Left renal pelvis (tissue), 4 donors: Measurements from ENCODE around the gene CDKN2B-AS1. TPM values are rescaled to one million over a fixed set of nuclear protein-coding genes. Genes with fewer than 3 reads are reported as not detected.

Source experiments
- DNase-seq, 4 donors: peaks; one replicate each; pipeline ENCODE4 v3.0.0-alpha.2; 2013; ENCODE audit warnings: low read depth in 4 of 4, low spot score in 3 of 4
- polyA plus RNA-seq, 4 donors: library from polyadenylated mRNA; unstranded; fragments of 120-200 nt; gene quantifications; one replicate each; pipeline ENCODE4 v1.2.1, GENCODE V29; 2013; ENCODE audit not compliant: insufficient read length in 4 of 4

The CDKN2B-AS1 gene
- polyA plus RNA-seq, 4 donors: 0.72 TPM; not detected in 3

DNA sequence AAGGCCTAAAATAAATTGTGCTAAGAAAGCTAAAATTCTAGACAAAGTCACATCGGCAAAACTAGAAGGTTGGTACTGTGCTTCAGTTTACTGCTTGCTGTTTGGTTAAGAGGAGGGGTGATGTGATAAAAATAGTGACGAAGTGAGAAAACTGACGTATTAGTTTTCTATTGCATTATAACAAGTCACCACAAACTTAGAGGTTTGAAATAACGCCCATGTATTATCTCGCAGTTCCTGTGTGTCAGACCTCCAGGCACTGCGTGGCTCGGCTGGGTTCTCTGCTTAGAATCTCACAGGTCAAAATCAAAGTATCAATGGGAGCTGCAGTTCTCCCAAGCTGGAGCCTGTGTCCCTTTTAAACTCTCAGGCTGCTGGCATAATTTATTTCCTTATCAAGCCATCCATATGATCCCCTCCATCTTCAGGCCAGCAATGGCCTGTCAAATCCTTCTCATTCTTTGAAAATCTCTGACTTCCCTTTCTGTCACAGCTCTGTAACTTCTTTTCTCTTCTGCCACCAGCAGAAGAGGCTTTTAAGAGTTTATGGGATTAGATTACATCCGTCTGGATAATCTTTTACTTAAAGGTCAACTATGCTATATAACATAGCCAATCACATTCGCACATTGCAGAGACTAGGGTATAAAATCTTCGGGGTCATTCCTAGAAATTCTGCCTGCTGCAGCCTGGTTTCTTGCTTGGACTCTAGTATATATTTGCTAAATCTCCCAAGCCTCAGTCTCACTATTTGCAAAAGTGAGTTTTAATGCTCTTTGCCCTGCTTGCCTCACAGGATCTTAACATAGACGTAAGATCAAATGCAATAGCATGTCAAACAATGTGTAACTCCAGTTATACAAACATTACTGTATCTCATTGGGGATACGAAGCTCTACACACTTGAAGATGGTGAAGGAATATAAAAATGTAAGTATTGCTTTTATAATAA is 118.6 kb downstream of the CDKN2B-AS1 start:
- no peak for DNase-seq

DNA sequence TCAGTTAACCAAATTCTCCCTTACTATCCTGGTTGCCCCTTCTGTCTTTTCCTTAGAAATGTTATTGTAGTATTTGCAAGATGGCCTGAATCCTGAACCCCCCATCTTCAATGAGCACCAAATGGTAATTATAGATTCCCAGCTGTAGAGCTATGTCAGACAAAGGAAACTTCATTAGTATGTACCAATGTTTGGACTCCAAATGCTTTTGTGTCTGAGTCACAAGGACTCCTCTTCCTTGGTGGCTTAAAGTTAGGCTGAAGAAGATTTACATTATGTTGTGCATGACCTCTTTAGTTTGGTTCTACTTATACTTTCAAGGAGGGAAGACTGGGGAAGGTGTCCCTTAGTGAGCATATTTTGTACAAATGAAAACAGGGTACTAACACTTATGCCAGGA is 120.4 kb downstream of the CDKN2B-AS1 start:
- DNase-seq: no peak

DNA sequence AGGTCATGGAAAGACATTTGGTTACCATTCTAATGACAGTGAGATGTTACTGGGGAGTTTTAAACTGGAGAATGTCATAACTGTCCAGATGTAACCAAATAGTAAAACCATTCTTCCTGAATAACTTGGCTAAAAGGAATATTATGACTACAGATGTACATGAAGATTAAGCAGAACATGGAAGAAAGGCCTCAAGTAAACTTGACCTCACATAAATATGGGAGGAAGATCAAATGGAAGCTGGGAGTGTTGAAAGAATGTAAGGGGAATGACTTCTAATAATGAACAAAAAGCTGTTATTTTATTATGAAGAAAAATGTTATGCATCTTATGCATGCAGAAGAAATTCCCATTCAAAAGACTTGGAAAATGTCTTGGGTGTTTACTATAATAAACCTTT is 122.2 kb downstream of the CDKN2B-AS1 start:
- no peak for DNase-seq

DNA sequence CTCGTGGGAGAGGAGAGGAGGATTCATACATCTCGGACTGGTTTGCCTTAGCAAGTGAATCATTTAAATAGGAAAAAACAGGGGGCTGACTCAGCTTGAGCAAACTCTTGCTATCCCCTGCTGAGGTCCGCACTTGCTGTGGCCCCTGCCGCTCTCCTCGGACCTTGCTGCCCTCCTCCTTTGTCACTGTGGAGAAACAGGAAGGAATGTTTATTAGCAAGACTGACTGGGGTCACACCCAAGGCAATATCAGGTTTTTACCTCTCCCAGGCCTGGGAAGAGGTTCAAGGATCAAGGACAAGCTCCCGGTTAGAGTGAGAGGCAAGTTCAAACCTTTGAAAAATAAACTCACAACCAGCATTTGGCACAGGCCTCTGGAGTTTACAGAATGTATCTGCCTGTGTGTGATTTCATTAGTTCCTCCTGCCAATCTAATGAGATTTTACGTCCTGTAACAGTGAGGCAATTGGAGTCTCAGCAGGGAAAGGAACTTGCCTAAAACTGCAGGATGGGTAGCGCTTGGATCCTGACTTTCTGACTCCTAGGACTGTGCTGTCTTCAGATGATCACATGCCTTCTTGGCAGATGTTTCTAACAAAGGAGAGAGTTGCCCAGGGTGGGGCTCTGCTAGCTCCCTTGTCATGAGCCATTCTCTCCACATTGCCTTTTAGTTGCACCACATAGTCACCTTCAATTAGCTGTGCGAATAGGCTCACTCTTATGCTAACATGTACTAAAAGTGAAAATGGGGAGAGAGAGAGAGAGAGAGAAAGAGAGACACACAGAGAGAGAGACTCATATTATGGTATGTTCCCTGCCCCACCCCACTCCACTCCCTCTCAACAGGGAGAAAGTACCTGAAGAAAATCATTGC is 123.2 kb downstream of the CDKN2B-AS1 start:
- no peak for DNase-seq

DNA sequence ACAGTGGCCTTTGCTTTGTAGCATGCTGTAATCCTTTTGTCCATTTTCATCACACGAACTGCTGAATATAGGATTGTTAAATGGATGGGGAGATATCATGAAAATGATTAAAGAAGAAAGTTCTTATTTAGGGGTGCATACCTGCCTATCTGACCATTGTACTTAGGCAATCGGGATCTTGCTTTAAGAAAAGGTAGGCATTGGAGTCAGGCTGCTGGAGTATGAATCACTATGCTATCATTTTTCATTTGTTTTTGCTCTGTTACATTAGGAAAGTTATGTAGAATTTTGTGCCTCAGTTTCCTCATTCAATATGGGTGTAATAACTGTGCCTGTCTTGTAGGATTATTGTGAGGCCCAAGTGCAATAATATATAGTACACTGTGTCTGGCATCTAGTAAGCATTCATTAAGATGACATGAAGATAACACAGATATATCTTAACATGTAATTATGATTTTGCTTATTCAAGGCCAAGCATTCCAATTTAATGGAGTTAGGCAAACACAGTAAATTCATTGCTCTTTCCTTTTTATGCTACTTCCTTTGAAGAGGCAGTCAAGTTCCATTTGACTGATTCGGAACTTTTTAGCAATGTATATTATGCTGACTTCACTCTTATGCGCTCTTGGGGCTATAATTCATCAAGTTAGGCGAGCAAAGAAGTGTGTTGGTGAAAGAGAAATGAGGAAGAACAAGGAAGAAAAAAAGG is 124.4 kb downstream of the CDKN2B-AS1 start:
- no peak for DNase-seq

DNA sequence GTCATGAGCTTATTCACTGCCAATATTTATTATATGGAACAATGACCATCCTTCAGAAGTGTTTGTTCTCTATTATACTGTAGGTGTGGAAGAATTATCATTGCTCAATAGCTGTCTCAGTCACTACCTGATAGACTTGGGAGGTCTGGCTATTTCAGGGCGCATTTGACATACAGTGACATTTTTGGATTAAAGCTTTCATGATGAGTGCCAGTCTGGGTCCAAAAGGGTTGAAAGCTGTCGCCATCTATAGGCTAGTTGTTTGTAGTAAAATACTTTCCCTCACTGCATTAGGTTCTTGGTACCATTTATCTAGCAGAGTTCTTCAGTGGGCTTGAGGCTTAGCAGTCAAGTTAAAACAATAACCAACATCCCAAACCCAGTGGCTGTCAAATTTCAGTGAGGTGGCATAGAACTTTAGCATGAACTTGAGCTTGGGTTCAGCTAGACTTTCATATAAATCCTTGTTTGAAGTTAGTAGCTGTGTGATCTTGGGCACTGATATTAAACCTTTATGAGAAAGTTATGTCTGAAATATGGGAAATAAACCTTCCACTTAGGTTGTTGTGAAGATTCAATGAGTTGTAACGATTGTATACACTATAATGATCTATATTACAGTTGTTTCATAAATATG is 125.0 kb downstream of the CDKN2B-AS1 start:
- no peak for DNase-seq

DNA sequence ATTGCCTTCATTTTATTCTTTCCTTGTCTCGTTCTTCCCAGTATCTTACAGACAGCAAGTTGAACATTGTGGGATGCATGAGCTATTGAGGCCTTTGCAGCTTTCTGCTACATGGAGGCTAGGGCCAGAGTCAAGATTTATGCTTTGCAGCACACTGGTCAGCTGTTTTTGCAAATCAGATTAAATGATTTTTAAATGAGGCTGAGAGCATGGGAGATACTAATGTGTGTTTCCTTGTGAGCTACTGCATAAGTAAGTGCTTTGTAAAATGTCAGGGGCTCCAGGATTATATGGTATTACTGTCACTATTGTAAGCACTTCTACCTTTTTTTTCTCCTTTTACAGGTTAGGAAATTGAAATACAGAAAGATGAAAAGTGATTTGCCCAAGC is 125.6 kb downstream of the CDKN2B-AS1 start:
- no peak for DNase-seq

DNA sequence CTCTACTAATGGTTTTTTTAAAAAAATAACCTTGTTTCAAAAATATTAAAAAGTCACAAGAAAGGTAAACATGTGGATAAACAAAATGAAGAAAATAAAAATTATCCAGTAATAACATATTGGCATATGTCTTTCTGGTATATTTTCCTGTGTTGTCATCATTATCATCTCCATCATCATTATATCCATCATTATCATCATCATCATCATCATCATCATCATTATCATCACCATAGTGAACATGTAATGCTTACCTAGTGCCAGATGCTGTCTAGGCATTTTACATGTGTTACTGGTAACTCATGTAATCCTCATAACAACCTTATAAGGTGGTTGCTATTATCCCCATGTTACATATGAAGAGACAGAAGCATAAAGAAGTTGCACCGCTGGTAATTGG is 126.0 kb downstream of the CDKN2B-AS1 start:
- no peak for DNase-seq

DNA sequence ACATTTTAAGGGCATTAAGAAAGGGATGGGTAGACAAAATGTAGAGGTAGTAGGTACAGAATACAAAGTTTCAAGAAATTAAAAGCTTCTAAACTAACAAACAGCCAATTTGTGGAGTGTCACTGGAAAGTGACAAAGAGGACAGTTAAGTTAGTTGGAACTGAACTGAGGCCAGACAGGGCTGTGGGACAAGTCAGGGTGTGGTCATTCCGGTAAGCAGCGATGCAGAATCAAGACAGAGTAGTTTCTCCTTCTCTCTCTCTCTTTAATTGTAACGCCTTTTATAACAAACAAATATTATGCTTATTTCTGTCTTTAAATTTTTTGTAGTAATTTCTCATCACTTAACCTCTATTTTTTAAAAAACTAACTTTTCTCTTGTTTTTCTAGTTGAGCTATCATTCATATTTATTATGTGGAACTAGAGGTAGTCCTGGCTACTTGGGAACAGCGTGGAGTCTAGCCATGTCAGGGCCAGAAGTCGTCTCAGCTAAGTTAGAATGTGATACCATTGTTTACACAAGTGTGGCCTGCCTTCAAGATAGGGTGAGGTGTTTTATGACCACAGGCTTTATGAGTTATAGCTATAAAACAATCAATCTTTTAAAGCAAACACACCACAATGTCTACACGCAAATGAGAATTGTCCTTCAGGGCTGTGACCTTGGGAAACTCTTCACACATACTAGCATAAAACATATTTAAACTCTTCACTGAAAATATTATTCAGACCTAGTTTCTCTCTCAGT is 129.8 kb downstream of the CDKN2B-AS1 start:
- DNase-seq: no peak

DNA sequence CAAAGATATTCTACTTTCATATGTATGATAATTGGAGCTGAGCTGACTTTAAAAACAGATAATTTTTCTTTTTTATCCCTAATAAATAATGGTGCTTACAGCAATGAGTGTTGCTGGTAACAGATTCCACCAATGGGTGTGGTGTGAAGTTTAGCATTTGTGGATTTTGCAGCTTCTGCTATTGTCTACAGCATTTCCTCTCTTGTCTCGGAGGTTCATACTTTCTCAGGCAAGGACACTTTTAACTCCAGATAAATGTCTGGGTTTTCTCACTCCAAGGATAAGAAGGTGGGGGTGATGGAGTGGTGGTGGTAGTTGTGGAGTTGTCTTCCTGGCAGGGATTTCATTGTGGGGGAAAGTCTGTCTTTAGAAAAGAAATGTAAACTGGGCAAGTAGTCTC is 134.5 kb downstream of the CDKN2B-AS1 start:
- no peak for DNase-seq

DNA sequence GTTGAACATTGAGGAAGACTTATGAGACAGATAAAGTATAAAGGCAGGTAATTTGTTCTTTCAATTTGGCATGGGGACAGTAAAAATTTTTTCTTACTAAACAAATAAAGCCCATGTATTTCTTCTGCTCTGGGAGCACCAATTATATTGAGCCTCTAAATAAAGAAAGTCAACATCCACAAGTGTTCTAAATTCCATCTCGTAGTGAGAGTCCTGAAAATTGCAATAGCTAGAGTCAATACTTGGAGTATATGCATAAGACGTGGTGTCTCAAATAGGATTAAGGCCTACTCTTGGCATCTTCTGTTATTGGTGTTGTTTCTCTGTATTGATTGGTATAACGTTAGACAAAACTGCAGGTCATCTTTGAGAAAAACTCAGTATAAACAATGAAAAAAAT is 135.0 kb downstream of the CDKN2B-AS1 start:
- DNase-seq: no peak

DNA sequence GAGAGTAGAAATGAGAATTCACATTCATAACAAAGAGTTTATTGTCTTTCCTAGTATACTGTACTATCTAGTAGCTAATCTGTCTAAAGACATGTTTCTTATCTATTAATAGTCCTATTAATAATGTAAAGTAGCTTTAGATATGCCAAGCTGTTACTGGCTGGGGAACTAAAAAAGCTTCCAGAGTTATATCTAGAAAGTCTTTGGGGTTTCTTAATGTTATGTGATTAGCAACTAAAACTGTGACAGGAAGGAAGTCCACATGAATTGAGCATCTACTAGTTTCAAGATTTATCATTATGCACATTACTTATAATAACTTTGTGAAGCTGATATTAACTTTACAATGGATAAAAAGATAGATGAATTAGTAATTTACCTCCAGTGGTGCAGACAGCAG is 137.2 kb downstream of the CDKN2B-AS1 start:
- no peak for DNase-seq

DNA sequence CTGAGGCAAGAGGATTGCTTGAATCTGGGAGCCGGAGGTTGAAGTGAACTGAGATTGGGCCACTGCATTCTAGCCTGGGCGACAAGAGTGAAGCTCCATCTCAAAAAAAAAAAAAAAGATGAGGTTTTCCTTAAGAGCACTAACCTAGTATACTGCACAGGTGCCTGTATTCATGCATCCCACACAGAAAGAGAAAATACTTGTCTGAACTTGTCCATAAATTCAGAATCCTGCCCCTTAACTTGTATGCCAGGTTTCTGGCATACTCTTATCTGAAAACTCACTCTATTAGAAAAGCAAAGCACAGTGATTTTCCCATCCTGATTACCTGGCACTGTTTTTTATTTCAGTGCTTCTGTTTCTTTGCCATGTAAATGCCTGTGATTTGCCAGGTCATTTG is 139.8 kb downstream of the CDKN2B-AS1 start:
- DNase-seq: no peak

DNA sequence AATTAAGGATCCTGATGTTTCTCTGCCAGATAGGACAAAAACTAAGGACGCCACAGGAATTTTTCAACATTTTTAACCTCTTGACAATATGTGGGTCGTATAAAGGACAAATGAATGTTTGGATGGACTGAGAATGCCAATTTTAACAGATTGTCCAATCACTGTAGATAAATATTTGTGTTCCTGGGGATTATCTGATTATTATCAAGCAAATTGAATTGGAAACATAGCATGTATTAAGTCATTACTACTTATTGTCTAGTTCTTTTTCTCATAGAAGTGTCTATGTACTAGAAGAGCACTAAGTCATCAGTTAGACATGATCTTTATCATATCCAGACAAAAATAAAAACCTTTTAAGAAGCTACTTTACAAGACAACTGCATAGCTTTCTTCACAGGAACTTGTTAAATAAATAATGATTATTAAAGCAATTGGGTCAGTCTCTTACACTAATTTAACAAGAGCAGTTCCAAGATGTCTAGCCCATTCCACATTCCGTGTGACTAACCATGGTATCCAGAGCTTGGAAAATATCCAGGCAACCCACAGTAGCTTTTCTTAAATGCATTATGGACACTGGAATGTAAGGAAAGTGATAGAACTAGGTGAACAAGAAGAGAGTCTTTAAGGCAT is 142.0 kb downstream of the CDKN2B-AS1 start:
- no peak for DNase-seq

DNA sequence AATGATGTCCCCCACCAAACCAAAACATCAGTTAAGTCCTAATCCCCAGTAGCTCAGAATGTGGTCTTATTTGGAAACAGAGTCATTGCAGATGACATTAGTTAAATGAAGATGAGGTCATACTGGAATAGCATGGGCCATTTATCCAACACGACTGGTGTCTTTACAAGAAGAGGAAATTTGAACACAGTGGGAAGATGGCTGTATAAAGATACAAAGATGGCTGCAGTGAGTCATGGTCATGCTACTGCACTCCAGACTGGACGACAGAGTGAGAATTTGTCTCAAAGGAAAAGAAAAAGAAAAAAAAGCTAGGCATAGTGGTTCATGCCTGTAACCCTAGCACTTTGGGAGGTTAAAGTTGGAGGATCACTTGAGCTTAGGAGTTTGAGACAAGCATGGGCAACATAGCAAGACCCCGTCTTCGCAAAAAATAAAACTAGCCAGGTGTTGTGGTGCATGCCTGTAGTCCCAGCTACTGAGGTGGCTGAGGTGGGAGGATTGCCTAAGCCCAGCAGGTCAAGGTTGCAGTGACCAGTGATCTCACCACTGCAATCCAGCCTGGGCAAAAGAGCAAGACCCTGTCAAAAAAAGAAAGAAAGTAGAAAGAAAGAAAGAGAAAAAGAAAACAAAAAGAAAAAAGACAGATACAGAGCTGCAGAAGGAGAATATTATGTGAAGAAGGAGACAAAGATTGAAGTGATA is 144.5 kb downstream of the CDKN2B-AS1 start:
- DNase-seq: no peak

DNA sequence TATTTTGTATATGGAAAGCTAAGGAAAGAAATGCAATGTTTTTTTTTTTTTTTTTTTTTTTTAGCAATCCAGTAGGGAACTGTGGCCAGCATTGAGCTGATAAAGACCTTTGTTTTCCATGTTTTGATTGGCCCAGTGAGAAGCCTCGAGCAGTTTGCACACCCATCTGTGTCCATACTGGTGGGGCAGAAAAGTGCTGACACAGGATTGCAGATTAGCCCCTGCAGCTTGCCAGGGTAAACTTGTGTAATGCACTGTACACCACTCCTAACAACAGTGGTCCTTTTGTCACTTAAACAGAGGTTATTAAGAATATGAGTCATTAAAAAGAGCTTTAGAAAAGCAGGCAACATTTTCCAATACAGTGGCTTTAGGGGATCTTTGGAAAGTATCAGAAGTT is 147.3 kb downstream of the CDKN2B-AS1 start:
- DNase-seq: no peak

DNA sequence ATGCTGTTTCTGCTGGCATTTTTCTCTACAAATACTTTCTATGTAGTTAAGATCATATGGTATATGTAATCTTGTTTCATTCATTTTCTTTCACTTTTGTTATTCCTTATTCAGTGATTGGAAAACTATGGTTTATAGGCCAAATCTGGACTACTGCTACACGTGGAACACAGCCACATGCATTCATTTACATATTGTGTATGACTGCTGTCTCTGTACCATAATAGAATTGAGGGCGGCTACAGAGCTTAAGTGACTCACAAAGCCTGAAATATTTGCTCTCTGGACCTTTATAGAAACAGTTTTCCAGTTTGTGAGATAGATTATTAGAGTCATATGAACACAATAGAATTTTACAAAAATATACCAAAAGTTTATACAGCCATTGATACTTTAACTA is 148.1 kb downstream of the CDKN2B-AS1 start:
- no peak for DNase-seq

DNA sequence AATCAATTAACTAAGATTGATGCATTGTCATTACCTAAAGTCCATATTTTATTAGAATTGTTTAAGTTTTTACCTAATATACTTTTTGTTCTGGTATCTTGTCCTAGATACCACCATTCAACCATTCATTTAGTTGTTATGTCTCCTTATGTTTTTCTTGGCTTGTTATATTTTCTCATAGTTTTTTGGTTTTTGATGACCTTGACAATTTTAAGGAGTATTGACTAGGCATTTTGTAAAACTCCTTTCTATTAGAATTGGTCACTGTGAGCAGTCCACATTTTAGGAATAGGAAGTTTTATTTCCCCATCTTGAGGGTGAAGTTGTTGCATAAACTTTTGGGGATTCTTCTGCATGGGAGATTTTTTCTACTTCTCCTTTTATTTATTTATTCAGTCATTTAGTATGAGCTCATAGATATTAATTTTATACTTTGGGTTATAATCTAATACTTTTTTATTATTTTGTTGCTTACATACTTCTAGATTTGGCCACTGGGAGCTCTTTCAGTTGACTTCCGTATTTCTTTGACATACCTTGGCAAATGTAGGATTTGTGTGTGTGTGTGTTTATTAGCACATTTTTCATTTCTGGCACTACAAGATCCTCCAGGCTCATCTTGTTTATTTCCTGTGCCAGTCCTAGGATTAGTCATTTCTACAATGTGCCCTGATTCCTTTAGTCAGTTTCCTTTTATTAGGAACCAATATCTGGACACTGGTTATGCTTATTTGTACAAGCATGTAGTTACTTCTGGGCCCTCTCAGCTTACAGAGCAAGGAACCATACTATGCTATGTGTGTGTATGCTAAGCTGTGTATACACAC is 149.4 kb downstream of the CDKN2B-AS1 start:
- DNase-seq: no peak
